ENCODE measurements around the gene ZFP57.

Gene ZFP57

DNA sequence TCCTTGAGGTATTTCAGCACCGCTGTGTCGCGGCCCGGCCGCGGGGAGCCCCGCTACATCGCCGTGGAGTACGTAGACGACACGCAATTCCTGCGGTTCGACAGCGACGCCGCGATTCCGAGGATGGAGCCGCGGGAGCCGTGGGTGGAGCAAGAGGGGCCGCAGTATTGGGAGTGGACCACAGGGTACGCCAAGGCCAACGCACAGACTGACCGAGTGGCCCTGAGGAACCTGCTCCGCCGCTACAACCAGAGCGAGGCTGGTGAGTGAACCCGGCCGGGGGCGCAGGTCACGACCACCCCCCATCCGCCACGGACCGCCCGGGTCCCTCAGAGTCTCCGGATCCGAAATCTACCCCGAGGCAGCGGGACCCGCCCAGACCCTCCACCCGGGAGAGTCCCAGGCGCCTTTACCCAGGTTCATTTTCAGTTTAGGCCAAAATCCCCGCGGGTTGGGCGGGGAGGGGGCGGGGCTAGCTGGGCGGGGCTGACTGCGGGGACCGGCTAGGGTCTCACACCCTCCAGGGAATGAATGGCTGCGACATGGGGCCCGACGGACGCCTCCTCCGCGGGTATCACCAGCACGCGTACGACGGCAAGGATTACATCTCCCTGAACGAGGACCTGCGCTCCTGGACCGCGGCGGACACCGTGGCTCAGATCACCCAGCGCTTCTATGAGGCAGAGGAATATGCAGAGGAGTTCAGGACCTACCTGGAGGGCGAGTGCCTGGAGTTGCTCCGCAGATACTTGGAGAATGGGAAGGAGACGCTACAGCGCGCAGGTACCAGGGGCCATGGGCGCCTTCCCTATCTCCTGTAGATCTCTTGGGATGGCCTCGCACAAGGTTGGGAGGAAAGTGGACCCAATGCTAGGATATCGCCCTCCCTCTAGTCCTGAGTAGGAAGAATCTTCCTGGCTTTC is 43.0 kb upstream of the ZFP57 start:
- no peaks in the 10 kb centered on the region for H3K4me1 ChIP-seq (ENCODE audit: low read length)
- H3K9me2 ChIP-seq (replicated peaks; ENCODE audit: insufficient read depth, low read length) = no peaks in the 10 kb centered on the region
- H3K4me2 ChIP-seq (ENCODE audit: low read depth, low read length) = peak overlapping the region; percentile 94
- no peak for TF ChIP-seq EZH2 (optimal IDR thresholded peaks at IDR 0.05; ENCODE audit: low read depth, low read length)
- TF ChIP-seq, protein P1, sequence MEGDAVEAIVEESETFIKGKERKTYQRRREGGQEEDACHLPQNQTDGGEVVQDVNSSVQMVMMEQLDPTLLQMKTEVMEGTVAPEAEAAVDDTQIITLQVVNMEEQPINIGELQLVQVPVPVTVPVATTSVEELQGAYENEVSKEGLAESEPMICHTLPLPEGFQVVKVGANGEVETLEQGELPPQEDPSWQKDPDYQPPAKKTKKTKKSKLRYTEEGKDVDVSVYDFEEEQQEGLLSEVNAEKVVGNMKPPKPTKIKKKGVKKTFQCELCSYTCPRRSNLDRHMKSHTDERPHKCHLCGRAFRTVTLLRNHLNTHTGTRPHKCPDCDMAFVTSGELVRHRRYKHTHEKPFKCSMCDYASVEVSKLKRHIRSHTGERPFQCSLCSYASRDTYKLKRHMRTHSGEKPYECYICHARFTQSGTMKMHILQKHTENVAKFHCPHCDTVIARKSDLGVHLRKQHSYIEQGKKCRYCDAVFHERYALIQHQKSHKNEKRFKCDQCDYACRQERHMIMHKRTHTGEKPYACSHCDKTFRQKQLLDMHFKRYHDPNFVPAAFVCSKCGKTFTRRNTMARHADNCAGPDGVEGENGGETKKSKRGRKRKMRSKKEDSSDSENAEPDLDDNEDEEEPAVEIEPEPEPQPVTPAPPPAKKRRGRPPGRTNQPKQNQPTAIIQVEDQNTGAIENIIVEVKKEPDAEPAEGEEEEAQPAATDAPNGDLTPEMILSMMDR (IDR thresholded peaks at IDR 0.05; ENCODE audit: low read length) = no peak
- no peak for TF ChIP-seq EZH2phosphoT487 (IDR thresholded peaks at IDR 0.05; ENCODE audit: low read length)
- H4K20me1 ChIP-seq (ENCODE audit: insufficient read depth, low read length) = no peaks in the 10 kb centered on the region
- no peaks in the 10 kb centered on the region for H3F3A ChIP-seq (ENCODE audit: insufficient read depth, low read length)
- peak; percentile 27 for DNase-seq
- H3K36me3 ChIP-seq (replicated peaks; ENCODE audit: insufficient read depth, low read length) = no peaks in the 10 kb centered on the region
- H3K79me2 ChIP-seq (ENCODE audit: low read length) = 0 out of 2 replicates have a peak, but pooled peaks cover 3% of the 10 kb centered on the region
- H3K27ac ChIP-seq (ENCODE audit: low read length) = no peak overlapping the region
- H3K4me3 ChIP-seq (ENCODE audit: low read length) = peak overlapping the region; percentile 77
- H2AFZ ChIP-seq (ENCODE audit: low read length) = peak overlapping the region; percentile 89
- H3K9me3 ChIP-seq (replicated peaks; ENCODE audit: insufficient read depth, low read length) = no peaks in the 10 kb centered on the region
- H3K9ac ChIP-seq (ENCODE audit: low read length) = peak overlapping the region; percentile 70
- no peaks in the 10 kb centered on the region for H3K27me3 ChIP-seq (replicated peaks; ENCODE audit: insufficient read depth, low read length)

DNA sequence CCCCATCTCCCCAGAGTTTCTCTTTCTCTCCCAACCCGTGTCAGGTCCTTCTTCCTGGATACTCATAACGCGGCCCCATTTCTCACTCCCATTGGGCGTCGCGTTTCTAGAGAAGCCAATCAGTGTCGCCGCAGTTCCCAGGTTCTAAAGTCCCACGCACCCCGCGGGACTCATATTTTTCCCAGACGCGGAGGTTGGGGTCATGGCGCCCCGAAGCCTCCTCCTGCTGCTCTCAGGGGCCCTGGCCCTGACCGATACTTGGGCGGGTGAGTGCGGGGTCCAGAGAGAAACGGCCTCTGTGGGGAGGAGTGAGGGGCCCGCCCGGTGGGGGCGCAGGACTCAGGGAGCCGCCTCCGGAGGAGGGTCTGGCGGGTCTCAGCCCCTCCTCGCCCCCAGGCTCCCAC is 42.3 kb upstream of the ZFP57 start, which contains the start of gene HLA-F:
TSS of gene HLA-F (plus strand) at position 173 of the 404 bp plus-strand sequence. CDS start at position 203, 30 bp downstream.
- DNase-seq = peak; percentile 85
- peak within 1 kb of the TSS; percentile 77 for H3K4me3 ChIP-seq (ENCODE audit: low read length)
- H3K4me1 ChIP-seq (ENCODE audit: low read length) = no peaks in the 10 kb centered on the region
- H3K79me2 ChIP-seq (ENCODE audit: low read length) = 0 out of 2 replicates have a peak, but pooled peaks cover 3% of the 10 kb centered on the region
- H2AFZ ChIP-seq (ENCODE audit: low read length) = peak within 1 kb of the TSS; percentile 89
- H3K9ac ChIP-seq (ENCODE audit: low read length) = peak within 1 kb of the TSS; percentile 70
- H4K20me1 ChIP-seq (ENCODE audit: insufficient read depth, low read length) = no peaks in the 10 kb centered on the region
- no peaks in the 10 kb centered on the region for H3K9me3 ChIP-seq (replicated peaks; ENCODE audit: insufficient read depth, low read length)
- no peaks in the 10 kb centered on the region for H3K36me3 ChIP-seq (replicated peaks; ENCODE audit: insufficient read depth, low read length)
- TF ChIP-seq EZH2phosphoT487 (IDR thresholded peaks at IDR 0.05; ENCODE audit: low read length) (no peak), EZH2 (optimal IDR thresholded peaks at IDR 0.05; ENCODE audit: low read depth, low read length) (no peak)
- TF ChIP-seq, protein P1 (IDR thresholded peaks at IDR 0.05; ENCODE audit: low read length) = no peak
- H3K9me2 ChIP-seq (replicated peaks; ENCODE audit: insufficient read depth, low read length) = no peaks in the 10 kb centered on the region
- H3K4me2 ChIP-seq (ENCODE audit: low read depth, low read length) = peak within 1 kb of the TSS; percentile 94
- H3K27ac ChIP-seq (ENCODE audit: low read length) = no peak within 1 kb of the TSS
- H3F3A ChIP-seq (ENCODE audit: insufficient read depth, low read length) = no peaks in the 10 kb centered on the region
- no peaks in the 10 kb centered on the region for H3K27me3 ChIP-seq (replicated peaks; ENCODE audit: insufficient read depth, low read length)

DNA sequence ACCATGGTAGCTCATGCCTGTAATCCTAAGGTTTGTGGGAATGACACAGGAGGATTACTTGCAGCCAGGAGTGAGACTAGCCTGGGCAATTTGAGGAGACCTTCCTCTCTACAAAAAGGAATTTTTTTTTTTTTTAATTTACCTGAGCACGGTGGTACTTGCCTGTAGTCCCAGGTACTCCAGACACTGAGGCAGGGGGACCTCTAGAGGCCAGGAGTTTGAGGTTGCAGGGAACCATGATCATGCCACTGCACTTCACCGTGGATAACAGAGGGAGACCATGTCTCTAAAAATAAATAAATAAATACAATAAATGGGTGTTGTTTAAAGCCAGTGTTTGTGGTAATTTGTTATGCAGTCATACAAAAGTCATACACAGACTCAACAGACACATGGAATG is 39.9 kb upstream of the ZFP57 start:
- no peak overlapping the region for H2AFZ ChIP-seq (ENCODE audit: low read length)
- H3K27me3 ChIP-seq (replicated peaks; ENCODE audit: insufficient read depth, low read length) = no peaks in the 10 kb centered on the region
- H3F3A ChIP-seq (ENCODE audit: insufficient read depth, low read length) = no peaks in the 10 kb centered on the region
- no peaks in the 10 kb centered on the region for H4K20me1 ChIP-seq (ENCODE audit: insufficient read depth, low read length)
- no peaks in the 10 kb centered on the region for H3K9me2 ChIP-seq (replicated peaks; ENCODE audit: insufficient read depth, low read length)
- H3K9me3 ChIP-seq (replicated peaks; ENCODE audit: insufficient read depth, low read length) = no peaks in the 10 kb centered on the region
- H3K27ac ChIP-seq (ENCODE audit: low read length) = no peak overlapping the region
- peak; percentile 15 for DNase-seq
- H3K9ac ChIP-seq (ENCODE audit: low read length) = no peak overlapping the region
- TF ChIP-seq, protein P1 (IDR thresholded peaks at IDR 0.05; ENCODE audit: low read length) = no peak; the same call in 1 of the 2 replicates
- TF ChIP-seq EZH2phosphoT487 (IDR thresholded peaks at IDR 0.05; ENCODE audit: low read length) (no peak), EZH2 (optimal IDR thresholded peaks at IDR 0.05; ENCODE audit: low read depth, low read length) (no peak)
- H3K79me2 ChIP-seq (ENCODE audit: low read length) = 0 out of 2 replicates have a peak, but pooled peaks cover 3% of the 10 kb centered on the region
- H3K4me1 ChIP-seq (ENCODE audit: low read length) = no peaks in the 10 kb centered on the region
- H3K36me3 ChIP-seq (replicated peaks; ENCODE audit: insufficient read depth, low read length) = no peaks in the 10 kb centered on the region
- no peak overlapping the region for H3K4me2 ChIP-seq (ENCODE audit: low read depth, low read length)
- H3K4me3 ChIP-seq (ENCODE audit: low read length) = no peak overlapping the region

Measured in MM.1S (cell line).